ENCODE results near the gene MYT1.

- TF ChIP-seq CTCF (IDR thresholded peaks at IDR 0.05) (no peak), E2F5 (CRISPR knock-in tag; IDR thresholded peaks at IDR 0.05) (no peak), GTF2I (CRISPR knock-in tag; conservative IDR thresholded peaks at IDR 0.05) (no peak), MLX (CRISPR knock-in tag; IDR thresholded peaks at IDR 0.05) (no peak)
Measured at GRCh38 chr20:64253000-64253383, 88.7 kb downstream of the MYT1 start.
